NCI-H2107 (cell line): Measurements from ENCODE around the gene NDUFS7.
"Not testable (repeated sequence)": the region's sequence is repeated elsewhere in the genome, so short reads cannot be mapped to it uniquely, and the experiment has no call there.

Source experiments
- DNase-seq: peaks from one replicate; lab custom pipeline; 2025; lab: John Stamatoyannopoulos, UW

NDUFS7 gene

DNA sequence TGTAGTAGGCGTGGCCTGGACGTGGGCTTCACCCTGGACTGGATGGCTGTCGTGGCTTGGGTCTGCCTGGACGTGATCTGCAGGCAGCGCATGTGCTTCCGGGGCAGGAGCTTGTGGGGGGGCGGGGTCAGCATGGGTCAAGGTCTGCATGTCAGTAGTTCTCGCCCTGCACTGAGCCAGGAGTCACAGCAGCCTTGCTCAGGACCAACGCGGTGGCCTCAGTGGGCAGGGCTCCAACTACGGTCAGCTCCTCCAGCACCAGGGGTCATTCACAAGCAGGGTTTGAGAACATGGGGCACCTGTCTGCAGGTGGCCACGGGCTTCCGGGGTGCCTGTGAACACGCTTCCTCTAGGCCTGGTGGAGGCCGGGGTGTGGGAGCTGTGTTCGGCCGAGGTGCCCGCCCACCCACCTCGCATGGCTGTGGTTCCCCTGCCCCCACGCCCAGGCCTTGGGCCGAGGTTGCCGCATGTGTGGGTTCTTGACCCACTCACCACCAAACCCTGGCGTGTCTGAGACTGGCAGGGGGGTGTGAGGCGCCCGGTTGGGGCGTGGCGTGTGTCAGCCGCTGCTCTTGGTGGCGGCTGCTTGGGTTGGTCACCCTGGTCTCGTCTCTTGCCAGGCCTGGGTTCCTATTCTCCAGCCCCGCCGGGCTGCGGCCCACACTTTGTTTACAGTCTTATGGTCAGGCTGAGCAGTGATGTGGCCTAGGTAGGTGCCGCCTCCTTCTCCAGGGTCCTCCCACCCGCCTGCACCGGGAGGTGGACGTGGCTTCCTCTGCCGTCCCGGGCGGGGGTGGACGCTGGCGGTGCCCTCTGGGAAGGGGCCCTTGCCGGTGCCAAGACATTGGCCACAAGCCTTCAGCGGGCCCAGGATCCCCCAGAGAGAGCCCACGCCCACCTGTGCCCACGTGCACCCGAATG is 49.7 kb downstream of the NDUFS7 start:
- DNase-seq = no peak

DNA sequence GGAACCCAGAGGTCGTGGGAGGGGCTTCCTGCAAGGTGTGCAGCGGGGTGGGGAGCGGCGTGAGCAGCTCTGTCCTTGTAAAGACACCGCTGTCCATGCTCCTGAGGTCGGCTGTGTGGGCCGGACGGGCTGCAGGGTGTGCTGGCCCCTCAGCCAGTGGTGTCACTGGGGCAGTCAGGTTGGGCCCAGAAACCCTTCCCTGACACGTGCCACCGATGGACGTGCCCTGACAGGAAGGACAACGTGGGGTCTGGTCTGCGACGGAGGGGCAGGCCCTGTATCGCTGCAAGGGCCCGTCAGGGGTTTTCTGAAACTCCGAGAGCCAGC is 50.3 kb downstream of the NDUFS7 start:
- no peak for DNase-seq

- no peak for DNase-seq
These were observed 50.9 kb downstream of the NDUFS7 start for GRCh38 chr19:1434577-1435060.

- no peak for DNase-seq
These were observed 51.8 kb downstream of the NDUFS7 start for GRCh38 chr19:1435378-1435989.

- no peak for DNase-seq
These were observed 53.9 kb downstream of the NDUFS7 start for GRCh38 chr19:1437609-1438008.

DNA sequence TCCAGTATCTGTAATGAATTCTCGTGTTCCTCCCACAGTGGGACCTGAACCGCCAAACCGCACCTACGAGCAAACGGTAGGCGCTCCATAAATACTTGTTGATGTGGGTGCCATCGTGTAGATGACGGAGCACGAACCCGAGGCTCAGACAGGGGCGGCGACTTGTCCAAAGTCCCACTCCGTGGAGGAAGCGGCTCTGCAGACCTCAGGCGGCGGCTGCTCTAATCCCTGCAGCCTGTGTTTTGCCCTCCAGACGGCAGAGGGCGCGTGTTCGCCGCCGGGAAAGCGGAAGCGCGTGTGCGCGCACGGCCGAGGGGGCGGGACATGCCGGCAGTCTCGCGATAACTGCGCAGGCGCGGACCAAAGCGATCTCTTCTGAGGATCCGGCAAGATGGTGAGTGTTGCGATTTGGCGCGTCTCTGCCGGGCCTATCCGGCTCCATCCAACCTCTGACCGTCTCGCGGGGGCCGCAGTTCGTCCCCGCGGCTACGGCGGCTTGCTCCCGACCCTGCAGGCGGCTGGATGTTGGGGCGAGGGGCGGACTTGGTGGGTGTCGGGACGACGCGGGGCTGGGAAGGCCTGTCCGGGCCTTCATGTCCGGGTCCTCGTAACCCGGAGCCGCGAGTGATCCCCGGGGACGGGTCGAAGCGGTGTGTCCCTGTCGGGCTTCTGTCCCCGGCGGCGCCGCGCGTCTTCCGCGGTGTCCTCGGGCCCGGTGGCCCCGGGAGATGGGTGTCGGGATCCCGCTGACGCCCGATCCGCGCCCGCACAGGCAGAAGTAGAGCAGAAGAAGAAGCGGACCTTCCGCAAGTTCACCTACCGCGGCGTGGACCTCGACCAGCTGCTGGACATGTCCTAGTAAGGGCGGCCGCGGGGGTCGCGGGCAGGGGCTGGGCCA is 54.6 kb downstream of the NDUFS7 start, which contains the start of gene RPS15:
Gene RPS15, plus strand, starts transcription at position 362 of the 898 bp plus-strand sequence. Its CDS starts 30 bp downstream, at position 392.
- peak; percentile 93 for DNase-seq

- no peak for DNase-seq
These were observed 55.2 kb downstream of the NDUFS7 start for GRCh38 chr19:1438933-1439354.

DNA sequence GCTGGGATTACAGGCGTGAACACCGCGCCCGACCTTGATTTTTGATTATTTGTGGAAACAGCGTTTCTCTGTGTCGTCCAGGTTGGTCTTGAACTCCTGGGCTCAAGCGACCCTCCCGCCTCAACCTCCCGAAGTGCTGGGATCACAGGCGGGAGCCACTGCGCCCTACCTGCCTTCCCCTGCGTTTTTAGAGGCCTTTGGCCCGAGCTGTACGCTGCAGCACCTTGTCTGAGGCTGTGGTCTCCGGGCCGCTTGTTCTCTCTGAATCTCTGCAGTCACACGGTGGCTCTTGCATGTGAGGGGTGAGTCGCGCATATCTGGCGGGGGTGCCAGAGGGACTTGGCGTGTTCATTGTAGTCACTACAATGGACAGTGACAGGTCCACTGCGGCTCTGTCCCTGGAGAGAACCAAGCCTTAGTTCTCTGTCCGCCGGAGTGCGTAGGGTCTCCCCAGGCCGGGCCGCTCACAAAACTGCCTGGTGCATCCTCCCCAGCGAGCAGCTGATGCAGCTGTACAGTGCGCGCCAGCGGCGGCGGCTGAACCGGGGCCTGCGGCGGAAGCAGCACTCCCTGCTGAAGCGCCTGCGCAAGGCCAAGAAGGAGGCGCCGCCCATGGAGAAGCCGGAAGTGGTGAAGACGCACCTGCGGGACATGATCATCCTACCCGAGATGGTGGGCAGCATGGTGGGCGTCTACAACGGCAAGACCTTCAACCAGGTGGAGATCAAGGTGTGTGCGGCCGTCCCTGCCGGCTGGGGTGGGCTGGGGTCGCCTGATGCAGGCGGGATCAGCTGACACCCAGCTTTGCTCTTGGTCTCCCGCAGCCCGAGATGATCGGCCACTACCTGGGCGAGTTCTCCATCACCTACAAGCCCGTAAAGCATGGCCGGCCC is 56.1 kb downstream of the NDUFS7 start:
- DNase-seq = not testable (repeated sequence)

DNA sequence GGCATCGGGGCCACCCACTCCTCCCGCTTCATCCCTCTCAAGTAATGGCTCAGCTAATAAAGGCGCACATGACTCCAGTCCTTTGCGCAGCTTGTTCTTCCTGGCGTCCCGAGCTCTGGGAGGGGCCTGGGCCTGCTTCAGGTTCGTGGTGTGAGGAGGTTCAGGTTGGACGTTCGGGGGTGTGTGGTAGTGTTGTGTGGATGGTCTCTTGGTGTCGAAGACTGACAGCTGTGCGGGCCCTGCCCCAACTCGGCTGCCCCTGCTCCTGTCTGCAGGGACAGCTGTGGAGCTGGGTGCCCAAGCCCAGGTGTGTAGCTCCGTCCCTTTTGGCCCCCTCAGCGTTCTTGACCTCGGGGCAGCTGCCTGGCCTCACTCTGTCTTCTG is 56.7 kb downstream of the NDUFS7 start:
- no peak for DNase-seq

DNA sequence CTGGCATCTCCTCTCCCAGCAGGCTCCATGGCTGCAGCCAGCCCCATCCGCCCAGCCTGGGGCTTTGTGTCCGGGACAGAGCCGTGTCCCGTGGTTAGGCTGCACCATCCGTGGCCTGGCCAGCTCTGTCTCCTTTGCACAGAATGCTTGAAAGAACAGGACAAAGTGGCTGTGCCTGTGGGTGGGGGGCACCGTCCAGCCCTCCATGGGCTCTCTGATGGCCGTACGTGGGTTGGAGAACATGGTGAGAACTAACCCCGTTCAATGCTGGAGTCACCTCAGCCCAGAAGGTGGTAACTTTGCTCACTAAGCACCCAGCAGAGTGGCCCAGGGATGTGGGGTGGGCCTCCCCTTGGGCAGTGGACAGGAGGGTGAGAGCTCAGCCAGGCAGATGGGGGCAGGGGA is 57.3 kb downstream of the NDUFS7 start:
- no peak for DNase-seq

DNA sequence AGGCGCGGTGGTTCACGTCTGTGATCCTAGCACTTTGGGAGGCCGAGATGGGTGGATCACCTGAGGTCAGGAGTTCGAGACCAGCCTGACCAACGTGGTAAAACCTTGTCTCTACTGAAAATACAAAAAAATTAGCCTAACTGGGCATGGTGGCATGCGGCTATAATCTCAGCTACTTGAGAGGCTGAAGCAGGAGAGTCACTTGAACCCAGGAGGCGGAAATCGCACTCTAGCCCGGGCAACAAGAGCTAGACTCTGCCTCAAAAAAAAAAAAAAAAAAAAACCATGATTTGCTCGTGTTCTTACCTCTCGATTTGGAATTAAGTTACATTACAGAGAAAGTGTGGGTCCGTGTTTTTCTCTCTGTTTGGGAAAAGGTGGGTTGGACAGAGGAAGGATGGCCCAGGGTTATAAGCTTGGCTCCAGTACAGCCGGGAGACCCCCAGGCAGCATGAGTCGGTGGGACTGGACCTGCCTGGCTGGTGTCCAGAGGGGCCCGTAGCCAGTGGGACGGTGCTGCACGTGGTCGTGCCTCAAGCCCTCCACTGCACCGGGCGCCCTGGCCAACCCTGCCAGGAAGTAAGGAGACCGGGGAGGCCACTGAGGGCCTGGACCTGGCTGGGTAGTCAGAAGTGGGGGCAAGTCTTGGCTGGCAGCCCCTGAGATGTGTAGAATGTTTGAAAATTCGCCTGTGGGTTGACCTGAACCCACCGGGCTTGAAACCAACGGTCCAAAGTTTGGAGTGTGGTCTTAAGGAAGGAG is 58.2 kb downstream of the NDUFS7 start:
- no peak for DNase-seq
